Measurements from ENCODE around the gene MRTFA.

The MRTFA gene

GRCh38 chr22:40396882-40397281 lies 239.6 kb downstream of the MRTFA start:
- DNase-seq (ENCODE audit: low read depth) = no peak
- no peak overlapping the region for H3K4me3 ChIP-seq (ENCODE audit: low read depth, low read length)
- TF ChIP-seq, protein P1, sequence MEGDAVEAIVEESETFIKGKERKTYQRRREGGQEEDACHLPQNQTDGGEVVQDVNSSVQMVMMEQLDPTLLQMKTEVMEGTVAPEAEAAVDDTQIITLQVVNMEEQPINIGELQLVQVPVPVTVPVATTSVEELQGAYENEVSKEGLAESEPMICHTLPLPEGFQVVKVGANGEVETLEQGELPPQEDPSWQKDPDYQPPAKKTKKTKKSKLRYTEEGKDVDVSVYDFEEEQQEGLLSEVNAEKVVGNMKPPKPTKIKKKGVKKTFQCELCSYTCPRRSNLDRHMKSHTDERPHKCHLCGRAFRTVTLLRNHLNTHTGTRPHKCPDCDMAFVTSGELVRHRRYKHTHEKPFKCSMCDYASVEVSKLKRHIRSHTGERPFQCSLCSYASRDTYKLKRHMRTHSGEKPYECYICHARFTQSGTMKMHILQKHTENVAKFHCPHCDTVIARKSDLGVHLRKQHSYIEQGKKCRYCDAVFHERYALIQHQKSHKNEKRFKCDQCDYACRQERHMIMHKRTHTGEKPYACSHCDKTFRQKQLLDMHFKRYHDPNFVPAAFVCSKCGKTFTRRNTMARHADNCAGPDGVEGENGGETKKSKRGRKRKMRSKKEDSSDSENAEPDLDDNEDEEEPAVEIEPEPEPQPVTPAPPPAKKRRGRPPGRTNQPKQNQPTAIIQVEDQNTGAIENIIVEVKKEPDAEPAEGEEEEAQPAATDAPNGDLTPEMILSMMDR (IDR thresholded peaks at IDR 0.05; ENCODE audit: low read depth, low read length, missing control alignments) = no peak

GRCh38 chr22:40395607-40396006 lies 240.9 kb downstream of the MRTFA start:
- H3K4me3 ChIP-seq (ENCODE audit: low read depth, low read length) = no peak overlapping the region
- TF ChIP-seq, protein P1 (IDR thresholded peaks at IDR 0.05; ENCODE audit: low read depth, low read length, missing control alignments) = no peak

DNA sequence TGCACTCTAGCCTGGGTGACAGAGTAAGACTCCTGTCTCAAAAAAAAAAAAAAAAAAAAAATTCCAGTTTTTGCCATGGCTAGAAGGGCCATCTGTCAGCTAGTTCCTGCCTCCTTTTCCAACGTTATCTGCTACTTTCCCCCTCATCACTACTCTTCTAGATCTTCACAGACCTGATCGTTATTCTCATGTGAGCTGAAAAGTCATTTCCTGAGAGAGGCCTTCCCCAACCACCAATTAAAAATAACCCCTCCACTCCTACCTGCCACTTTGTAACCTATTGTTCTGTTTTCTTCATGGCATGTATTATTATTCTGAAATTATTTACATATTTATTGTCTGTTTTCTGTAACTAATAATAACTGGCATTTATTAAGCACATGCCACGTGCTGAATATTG lies 241.9 kb downstream of the MRTFA start:
- TF ChIP-seq, protein P1 (IDR thresholded peaks at IDR 0.05; ENCODE audit: low read depth, low read length, missing control alignments) = no peak
- no peak overlapping the region for H3K4me3 ChIP-seq (ENCODE audit: low read depth, low read length)
- DNase-seq (ENCODE audit: low read depth) = no peak

More at GRCh38 chr22:40395607-40396006, 240.9 kb downstream of the MRTFA start:
- no peak for DNase-seq (ENCODE audit: low read depth)

- TF ChIP-seq, protein P1 (IDR thresholded peaks at IDR 0.05; ENCODE audit: low read depth, low read length, missing control alignments) = no peak
- DNase-seq (ENCODE audit: low read depth) = no peak
- no peak overlapping the region for H3K4me3 ChIP-seq (ENCODE audit: low read depth, low read length)
Measured at GRCh38 chr22:40392618-40393017, 243.9 kb downstream of the MRTFA start.

DNA sequence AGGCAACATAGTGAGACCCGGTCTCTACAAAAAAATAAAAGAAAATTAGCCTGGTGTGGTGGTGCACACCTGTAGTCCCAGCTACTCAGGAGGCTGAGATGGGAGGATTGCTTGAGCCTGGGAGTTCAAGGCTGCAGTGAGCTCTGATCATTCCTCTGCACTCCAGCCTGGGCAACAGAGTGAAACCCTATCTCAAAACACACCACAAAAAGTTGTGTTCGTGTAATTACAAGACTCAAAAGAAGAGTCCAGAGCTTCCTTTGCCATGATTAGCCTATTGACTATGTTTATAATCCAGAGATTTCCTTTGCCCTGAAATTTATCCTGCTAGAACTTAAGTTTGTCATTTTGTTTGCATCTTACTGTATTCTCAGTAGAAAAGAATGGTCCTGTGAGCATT lies 245.1 kb downstream of the MRTFA start:
- TF ChIP-seq, protein P1 (IDR thresholded peaks at IDR 0.05; ENCODE audit: low read depth, low read length, missing control alignments) = no peak
- DNase-seq (ENCODE audit: low read depth) = no peak
- H3K4me3 ChIP-seq (ENCODE audit: low read depth, low read length) = no peak overlapping the region

- TF ChIP-seq, protein P1 (IDR thresholded peaks at IDR 0.05; ENCODE audit: low read depth, low read length, missing control alignments) = no peak
- H3K4me3 ChIP-seq (ENCODE audit: low read depth, low read length) = no peak overlapping the region
- no peak for DNase-seq (ENCODE audit: low read depth)
Measured at GRCh38 chr22:40388231-40388630, 248.3 kb downstream of the MRTFA start.

GRCh38 chr22:40387746-40388145 lies 248.8 kb downstream of the MRTFA start:
- TF ChIP-seq, protein P1 (IDR thresholded peaks at IDR 0.05; ENCODE audit: low read depth, low read length, missing control alignments) = no peak
- no peak for DNase-seq (ENCODE audit: low read depth)
- no peak overlapping the region for H3K4me3 ChIP-seq (ENCODE audit: low read depth, low read length)

All from GM12864 (cell line).